Measurements from ENCODE around the gene DEPDC1B. TPM values are rescaled to one million over a fixed set of nuclear protein-coding genes. Genes with fewer than 3 reads are reported as not detected.
A peak's percentile ranks its signal among the peaks of the same experiment; 100 is the strongest.
"Not testable (repeated sequence)": the region's sequence is repeated elsewhere in the genome, so short reads cannot be mapped to it uniquely, and the experiment has no call there.

DEPDC1B gene
- total RNA-seq, 1 donor from 2014 or later = 4.9 TPM

DNA sequence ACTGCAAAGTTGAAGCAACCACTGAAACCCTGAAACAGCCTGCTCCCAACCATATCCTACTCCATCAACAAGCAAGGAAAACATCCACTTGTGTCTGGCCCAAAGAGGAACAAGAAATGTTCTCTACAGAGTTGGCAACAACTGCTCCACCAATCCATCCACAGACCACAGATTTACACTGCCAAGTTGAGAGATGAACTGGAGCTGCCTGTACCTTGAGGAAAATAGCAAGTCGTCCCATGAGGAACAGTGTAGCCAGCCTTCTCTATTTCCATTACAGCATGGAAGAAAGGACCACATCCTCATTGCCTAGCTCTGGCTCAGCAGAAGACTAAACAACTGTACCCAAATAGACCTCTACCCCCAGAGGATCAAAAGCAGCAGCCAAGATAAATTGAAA lies 60.4 kb downstream of the DEPDC1B start:
- no peak for ATAC-seq

DNA sequence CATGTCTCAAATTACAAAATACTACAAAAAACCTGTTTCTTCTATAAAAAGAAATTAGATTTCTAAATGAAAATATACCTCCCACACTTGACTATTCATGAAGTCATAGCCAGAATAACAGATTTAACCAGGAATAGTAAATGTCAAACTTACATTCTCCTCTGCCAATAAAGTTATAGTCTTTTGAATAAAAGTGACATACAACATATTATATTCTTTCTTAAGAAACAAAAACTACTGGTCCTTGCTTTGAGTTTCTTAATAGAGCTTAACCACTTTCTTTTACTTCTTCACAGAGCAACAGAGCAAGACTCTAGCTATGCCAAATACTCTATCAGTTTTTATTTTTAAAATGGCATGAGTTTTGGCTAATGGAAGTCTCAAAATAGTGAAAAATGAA lies 61.7 kb downstream of the DEPDC1B start:
- ATAC-seq = no peak

DNA sequence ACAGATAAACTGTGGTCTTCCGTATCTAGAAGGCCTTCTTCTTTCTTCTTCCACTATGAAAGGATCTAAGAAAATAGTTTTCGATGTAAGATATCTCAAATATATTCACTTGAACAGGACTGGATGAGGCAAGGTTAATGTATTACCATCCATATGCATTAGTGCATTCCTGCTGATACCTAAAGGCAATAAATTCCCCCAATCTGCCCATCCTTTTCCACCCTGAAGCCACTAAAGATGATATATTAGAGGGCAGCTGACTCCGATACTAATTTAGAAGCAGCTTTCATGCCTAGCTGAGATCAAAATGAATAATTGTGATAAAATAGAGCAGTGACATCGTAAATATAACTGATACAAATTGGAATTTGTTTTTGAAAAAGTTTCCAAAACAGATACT lies 63.3 kb downstream of the DEPDC1B start:
- ATAC-seq = no peak

DNA sequence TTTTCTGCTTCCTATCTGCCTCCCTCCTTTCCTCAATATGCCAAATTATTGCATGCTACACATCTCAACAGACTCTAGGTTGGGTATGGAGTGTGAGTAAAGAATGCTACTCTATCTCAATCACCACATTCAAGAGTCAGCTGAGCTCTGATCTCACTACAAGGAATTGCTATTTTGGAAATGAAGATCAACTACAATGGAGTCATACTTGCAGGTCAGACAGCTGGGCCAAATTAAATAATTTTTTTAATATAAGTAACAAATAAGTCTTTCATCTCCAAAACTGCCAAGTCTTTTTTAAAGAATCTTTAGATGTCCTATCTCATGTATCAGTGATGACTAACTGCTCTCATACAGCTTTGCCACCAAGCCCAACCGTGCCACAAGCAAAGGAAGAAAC lies 64.0 kb downstream of the DEPDC1B start:
- no peak for ATAC-seq

DNA sequence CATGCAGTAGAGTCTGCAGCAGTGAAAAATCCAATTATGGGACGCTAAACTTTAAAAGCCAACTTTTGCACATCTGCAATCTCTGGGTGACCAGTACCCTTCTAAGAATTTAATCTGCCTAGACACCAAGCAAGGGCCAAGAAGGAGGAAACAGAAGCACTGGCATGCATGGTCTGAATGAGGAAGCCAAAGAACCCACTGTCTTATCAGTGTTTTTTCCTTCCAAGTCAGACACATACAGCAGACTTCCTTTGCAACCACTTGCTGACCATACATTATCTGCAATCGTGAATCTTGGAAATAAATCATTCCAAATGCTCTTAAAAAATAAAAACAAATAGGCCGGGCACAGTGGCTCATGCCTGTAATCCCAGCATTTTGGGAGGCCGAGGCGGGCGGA lies 65.9 kb downstream of the DEPDC1B start:
- ATAC-seq = no peak

DNA sequence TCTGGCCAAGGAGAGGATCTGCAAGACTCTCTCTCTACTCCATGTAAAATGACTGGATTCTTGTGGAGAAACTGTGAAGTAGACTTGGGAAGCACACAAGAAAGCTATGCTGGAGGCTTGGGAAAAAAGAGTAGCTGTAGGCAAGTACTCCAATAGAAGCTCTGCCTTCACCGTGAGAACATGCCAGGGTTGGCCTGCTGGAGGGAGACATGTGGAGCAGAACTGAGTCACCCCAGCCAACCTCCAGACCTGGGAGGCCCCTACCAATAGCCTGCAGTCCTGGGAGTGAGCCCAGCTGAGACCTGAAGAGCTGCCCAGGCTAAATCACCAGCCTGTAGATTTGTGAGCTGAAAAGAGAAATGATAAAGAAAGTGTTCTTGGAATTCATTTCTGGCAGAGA lies 66.6 kb downstream of the DEPDC1B start:
- peak; percentile 63 for ATAC-seq

DNA sequence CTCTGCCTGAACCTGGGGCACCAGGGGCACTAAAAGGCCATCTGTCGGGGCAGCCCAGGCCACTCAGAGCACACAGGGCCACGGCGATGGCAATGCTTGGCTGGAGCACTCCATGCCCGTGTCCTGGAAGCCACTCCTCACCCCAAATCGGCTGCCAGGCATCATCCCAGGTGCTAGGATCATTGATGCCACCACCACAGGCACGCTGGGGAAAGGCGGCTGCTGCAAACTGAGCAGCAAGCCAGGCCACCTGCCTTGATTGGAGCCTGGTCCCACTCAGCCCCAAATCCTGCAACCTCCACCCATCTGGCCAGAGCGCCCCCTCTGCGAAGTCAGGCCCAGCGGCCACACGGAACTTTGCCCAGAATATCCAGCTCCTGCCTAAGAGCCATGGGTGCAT lies 67.8 kb downstream of the DEPDC1B start:
- no peak for ATAC-seq

DNA sequence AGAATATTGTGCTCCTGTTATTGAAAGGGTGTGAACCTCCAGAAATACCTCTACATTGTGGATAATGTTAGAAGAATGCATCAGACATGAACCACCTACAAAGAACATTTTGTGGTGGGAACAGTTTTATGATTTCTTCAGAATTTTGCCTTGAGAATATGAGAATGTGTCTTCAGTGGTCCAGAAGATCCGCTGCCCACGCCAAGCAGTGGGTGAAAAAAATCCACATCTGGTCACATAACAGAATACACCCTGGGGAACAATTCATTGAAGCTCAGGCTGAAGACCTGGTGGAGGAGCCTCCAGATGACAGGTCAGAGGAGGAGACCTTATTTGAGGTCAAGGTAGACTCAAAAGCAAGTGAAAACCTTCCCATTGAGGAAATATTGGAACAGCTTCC lies 69.1 kb downstream of the DEPDC1B start:
- ATAC-seq = no peak

DNA sequence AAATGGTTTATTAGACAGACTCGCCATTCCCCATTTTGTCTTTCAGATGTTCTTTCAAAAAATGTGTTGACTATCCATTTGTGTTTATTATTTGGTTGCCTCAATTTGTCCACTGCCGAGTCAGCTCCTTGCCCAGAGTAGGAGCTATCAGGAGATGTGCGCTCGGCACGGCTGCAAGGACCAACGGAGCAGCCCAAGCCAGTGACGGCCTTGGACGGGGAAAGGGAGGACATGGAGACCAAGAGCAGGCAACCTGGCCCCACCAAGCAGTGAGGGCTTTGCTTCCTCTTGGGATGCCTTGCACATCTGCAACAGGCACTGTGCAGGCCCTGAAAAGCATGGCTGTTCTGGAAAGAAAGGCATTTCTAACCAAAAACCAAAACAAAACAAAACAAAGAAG lies 69.8 kb downstream of the DEPDC1B start:
- ATAC-seq = no peak

DNA sequence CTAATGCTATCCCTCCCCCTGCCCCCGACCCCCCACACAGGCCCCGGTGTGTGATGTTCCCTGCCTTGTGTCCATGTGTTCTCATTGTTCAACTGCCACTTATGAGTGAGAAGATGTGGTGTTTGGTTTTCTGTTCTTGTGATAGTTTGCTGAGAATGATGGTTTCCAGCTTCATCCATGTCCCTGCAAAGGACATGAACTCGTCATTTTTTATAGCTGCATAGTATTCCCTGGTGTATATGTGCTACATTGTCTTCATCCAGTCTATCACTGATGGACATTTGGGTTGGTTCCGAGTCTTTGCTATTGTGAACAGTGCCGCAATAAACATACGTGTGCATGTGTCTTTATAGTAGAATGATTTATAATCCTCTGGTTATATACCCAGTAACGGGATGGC lies 75.1 kb downstream of the DEPDC1B start:
- not testable (repeated sequence) for ATAC-seq

DNA sequence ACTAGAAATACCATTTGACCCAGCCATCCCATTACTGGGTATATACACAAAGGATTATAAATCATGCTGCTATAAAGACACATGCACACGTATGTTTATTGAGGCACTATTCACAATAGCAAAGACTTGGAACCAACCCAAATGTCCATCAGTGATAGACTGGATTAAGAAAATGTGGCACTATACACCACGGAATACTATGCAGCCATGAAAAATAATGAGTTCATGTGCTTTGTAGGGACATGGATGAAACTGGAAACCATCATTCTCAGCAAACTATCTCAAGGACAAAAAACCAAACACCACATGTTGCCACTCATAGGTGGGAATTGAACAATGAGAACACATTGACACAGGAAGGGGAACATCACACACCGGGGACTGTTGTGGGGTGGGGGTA lies 79.2 kb downstream of the DEPDC1B start:
- ATAC-seq = not testable (repeated sequence)

DNA sequence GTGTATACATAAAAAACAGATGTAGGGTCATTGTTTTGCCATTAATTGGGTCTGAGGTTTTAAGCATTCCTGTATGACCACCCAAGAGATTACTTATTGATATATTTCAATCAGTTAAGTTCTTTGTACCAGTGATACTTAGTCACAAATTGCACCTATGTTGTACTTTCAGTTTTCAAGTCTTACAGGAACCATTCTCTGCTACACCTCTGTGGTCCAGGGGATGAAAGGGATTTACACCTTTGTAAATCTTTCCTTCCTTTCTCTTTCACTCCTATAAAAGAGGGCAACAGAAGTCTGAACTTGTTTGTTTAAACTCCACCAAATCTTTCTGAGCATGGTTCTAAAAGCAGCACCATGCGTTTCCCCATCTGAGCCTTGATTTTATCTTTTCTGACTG lies 86.1 kb downstream of the DEPDC1B start:
- ATAC-seq = no peak

DNA sequence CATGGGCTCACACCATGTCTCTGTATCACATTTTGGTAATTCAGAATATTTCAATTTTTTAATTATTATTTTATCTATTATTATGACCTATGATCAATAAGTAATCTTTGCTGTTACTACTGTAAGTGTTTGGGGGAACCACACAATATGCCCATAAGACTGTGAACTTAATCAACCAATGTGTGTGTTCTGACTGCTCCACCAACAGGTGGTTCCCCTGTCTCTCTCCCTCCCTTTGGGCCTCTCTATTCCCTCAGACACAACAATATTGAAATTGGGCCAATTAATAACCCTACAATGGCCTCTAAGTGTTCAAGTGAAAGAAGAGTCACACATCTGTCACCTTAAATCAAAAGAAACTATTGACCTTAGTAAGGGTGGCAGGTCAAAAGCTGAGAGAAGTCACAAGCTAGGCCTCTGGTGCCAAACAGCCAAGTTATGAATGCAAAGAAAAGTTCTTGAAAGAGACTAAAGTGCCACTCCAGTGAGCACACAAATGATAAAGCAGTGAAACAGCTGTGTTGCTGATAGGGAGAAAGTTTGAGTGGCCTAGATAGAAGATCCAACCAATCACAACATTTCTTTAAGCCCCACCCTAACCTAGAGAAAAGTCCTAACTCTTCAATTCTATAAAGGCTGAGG lies 88.7 kb downstream of the DEPDC1B start:
- no peak for ATAC-seq

DNA sequence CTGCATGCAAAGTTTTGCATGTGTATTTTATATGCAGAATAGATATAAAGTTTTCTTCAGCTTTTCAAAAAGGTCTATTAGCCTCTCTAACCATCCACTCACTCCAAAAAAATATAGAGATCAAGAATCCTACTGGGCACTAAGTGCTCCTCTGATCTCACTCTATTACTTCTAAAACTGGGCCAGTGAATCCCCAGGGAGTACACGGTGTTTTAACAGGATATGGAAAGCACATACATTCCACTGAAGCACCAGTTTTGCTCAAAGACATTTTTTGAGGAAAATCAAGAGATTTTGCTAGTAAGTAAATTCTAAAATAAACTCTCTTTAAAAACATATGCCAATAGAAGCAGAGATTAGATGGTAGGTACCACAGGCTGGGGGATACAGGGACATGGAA lies 95.2 kb downstream of the DEPDC1B start:
- no peak for ATAC-seq

DNA sequence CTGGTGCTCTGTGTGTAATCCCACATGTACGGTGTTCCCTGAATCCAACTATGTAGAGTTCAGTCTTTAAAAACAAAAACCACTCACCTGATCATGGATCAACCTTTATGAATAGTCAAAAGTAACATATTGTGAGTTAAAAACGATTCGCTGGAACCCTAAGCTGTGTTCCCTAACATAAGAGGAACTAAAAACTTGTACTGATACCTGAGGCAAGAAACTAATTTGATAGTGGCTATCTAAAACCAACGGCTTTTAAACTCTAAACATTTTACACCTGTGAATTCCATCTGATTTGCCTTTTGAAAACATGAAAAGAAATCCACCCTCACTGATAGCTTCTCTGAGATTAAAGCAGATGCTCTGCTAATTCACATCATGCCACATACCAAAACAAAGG lies 101.5 kb downstream of the DEPDC1B start:
- ATAC-seq = no peak

DNA sequence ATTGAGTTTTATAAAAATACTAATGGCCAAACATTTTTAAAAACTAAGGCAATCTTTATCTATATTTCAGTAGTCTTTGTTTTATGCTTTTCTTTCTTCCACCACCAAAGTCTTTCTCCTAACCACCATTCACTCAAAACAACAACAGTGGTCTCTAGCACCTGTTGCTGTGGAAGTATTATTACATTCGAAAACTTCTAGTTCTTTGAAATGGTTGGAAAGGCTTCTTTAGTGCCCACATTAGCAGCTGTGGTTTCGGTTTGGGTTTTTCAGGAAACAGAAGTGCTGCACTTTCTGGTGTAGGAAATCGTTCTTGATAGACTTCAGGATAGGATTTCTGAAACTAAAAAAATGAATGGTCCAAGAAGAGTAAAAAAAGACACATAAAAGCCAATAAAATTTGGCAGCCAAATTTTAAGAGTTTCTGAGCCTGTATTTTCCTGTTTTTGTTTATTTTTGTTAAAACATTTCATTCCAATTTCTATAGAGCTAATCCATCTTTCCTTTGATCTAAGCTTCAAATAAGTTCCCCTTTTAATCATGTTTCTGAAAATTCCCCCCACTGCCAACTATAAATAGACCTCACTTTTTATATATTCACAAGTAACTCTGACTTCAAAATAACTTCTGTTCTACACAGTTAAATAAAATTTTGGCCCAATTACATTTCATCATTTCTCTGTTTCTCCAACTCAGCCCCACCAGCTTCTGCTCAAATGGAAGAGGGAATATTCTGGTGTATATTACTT lies 102.2 kb downstream of the DEPDC1B start:
- no peak for ATAC-seq

DNA sequence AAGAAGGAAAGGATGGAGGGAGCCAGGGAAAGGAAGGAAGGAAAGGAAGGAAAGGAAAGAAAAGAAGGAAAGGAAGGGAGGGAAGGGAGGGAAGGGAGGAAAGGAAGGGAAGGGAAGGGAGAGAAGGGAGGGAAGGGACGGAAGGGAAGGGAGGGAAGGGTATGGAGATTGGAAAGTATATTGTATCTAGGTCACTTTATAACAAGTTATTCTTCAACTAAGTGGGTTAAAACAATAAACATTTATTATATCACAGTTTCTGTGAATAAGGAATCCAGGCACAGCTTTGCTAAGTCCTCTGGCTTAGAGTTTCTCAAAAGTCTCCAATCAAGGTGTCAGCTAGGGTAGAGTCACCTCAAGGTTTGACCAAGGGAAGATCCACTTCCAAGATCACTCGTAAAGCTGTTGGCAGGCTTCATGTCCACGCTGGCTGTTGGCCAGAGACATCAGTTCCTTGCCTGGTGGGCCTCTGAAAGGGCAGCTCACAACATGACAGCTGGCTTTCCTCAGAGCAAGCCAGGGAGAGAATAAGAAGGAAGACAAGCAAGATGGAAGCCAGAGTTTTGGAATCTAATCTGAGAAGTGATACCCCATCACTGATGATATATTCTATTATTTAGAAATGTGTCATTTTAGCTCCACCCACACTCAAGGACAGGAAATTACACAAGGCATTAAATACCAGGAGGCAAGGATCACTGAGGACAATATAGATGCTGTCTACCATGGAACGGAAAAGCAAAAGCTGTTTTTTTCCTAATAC lies 105.1 kb downstream of the DEPDC1B start:
- no peak for ATAC-seq

DNA sequence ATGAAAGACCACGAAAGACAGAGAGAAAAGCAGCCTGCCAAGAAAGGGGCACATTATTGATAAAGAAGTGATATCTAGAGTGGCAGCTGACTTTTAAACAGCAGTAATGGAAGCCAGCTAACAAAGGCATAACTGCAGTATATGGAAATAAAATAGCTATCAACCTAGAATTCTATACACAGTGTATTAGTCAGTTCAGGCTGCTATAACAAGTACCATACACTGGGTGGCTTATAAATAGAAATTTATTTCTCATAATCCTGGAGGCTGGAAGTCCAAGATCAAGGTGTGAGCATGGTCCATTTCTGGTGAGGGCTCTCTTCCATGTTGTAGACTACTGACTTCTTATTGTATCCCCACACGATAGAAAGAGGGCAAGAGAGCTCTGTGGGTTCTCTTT lies 109.8 kb downstream of the DEPDC1B start:
- ATAC-seq = no peak

DNA sequence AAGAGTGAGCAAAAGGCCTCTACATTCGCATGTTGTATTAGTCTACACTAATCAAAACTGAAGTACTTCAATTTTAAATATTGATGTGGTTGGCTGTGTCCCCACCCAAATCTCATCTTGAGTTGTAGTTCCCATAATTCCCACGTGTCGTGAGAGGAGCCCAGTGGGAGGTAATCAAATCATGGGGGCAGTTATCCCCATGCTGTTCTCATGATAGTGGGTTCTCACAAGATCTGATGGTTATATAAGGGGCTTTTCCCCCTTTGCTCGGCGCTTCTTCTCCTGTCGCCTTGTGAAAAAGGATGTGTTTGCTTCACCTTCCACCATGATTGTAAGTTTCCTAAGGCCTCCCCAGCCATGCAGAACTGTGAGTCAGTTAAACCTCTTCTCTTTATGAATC lies 112.7 kb downstream of the DEPDC1B start:
- not testable (repeated sequence) for ATAC-seq

DNA sequence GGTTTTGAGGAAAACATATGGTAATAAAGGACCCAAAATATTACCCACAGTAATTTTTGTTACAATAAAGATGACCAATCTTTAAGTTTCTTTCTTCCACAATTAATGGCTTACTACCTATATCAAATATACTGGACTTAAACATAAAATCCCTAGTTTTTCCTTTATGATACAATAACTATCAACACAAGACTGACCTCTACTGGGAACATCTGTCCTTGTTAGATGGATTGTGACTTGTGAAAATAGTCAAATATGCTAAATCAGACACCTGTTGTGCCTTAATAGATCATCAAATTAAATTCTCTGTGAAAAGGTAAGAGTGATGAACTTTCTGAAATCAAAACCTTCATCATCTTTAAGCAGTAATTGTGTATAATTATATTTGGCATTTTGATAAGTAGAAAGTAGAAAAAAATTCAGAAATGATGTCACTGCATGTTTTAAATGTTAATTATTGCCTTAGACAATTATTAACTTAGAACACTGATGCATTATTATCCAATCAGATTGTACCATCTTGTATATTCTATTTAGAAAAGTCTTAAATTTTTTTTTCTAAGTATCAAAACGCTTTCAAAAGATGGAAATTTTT lies 113.6 kb downstream of the DEPDC1B start:
- no peak for ATAC-seq

DNA sequence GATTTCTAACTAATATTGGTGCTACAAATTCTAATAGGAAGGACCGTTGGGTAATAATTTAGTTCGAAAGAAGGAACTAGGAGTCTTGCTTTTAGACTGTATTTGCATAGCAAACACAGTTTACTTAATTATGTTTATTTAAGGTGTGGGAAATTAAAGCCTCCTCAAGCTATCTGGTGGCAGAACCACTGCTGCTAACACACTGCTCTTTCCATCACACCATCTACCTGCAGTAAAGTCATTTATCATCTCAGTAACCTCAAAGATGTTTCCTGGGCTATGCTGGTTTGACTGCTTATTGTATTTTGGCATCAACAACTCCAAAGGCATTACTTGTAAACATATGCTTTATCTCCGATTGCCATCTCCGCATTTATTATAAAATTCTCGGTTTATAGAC lies 114.3 kb downstream of the DEPDC1B start:
- no peak for ATAC-seq

DNA sequence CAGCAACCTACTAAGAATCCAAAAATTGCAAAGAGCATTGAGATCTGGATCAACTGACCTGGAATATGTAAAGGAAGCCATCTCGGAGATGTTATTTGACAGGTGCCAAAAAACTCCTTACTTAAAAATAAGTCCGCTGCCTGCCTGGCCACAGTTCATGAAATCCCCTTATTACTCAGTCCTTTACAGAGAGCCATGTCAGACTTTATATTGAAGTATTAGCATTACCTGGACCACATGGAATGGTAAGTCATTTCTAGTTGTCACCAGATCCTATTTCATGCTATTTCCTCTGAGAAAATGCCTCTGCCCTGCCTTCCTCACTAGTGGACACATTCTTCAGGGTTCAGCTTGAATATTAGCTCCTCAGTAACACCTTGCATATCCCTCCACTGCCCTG lies 115.7 kb downstream of the DEPDC1B start:
- no peak for ATAC-seq

DNA sequence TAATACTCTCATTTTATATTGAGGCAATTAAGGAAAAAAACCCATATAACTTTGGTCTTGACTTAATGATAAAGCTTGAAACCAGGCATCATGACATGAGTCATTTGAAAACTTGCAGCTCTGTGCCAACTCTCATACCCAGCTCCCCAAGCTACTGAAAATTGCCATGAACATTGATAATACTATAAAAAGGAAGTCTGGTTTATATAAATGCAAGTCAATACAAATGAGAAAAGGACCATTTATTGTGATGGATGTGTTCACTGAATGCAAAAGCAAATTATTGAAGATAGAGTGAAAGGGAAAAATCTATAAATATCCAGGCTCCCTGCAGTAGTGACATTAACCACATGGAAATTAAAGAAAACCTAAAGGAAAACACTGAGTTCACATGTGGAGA lies 116.3 kb downstream of the DEPDC1B start:
- no peak for ATAC-seq

DNA sequence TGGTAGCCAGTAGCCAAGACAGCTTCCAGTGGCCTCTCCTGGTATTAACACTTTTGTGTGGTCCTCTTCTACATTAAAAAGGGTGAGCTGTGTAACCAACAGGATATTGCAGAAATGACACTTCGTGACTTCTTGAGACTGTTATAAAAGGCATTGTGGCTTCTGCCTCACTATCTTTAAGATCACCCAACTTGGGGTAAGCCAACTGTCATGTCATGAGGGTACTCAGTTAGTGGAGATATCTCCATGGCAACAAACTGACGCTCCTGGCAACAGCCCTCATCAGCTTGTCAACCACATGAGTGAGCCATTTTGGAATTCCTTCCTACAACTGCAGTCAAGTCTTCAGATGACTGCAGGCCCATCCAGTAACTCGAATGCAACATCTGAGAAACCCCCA lies 121.7 kb downstream of the DEPDC1B start:
- ATAC-seq = no peak
